Muscle layer of colon (tissue), 2 donors: Measurements from ENCODE around the gene DIRAS3.
"Not testable (repeated sequence)": the region's sequence is repeated elsewhere in the genome, so short reads cannot be mapped to it uniquely, and the experiment has no call there.

Experiments used
- H3K27ac ChIP-seq: one replicate; pipeline ENCODE4 v1.7.0; 2013; ENCODE audit warnings: low read depth, mild to moderate bottlenecking, low read length, moderate library complexity
- H3K27me3 ChIP-seq, 2 donors: one replicate each; pipeline ENCODE4 v1.7.0; 2013; ENCODE audit warnings: low read length in 2 of 2, mild to moderate bottlenecking in 2 of 2; ENCODE audit not compliant: insufficient read depth in 2 of 2, control insufficient read depth in 1 of 2
- H3K36me3 ChIP-seq: one replicate; pipeline ENCODE4 v1.7.0; 2013; ENCODE audit warnings: mild to moderate bottlenecking, low read length; ENCODE audit not compliant: insufficient read depth
- H3K4me1 ChIP-seq: one replicate; pipeline ENCODE4 v1.7.0; 2013; ENCODE audit warnings: mild to moderate bottlenecking, low read length; ENCODE audit not compliant: insufficient read depth
- H3K4me3 ChIP-seq, 2 donors: one replicate each; pipeline ENCODE4 v1.7.0; 2013; ENCODE audit warnings: low read length in 2 of 2, low read depth in 1 of 2, mild to moderate bottlenecking in 1 of 2, moderate library complexity in 1 of 2
- H3K9ac ChIP-seq: one replicate; pipeline ENCODE4 v1.7.0; 2013; ENCODE audit warnings: low read length
- H3K9me3 ChIP-seq: one replicate; pipeline ENCODE4 v1.7.0; 2013; ENCODE audit warnings: mild to moderate bottlenecking, low read length
- donor health status: abdominal sarcoma.
- donor health status: Adenocarcinoma of cecum.

The DIRAS3 gene

GRCh38 chr1:68015971-68016370 is 34.5 kb downstream of the DIRAS3 start:
- no peak overlapping the region for H3K4me3 ChIP-seq
- H3K9ac ChIP-seq: no peak overlapping the region
- H3K27me3 ChIP-seq: no peaks in the 10 kb centered on the region
- no peaks in the 10 kb centered on the region for H3K9me3 ChIP-seq
- H3K27ac ChIP-seq: no peak overlapping the region
- H3K36me3 ChIP-seq: no peaks in the 10 kb centered on the region
- no peaks in the 10 kb centered on the region for H3K4me1 ChIP-seq

- Histone ChIP-seq H3K27me3 (no peaks in the 10 kb centered on the region), H3K4me1 (no peaks in the 10 kb centered on the region), H3K9ac (no peak overlapping the region), H3K36me3 (no peaks in the 10 kb centered on the region), H3K4me3 (no peak overlapping the region), H3K9me3 (no peaks in the 10 kb centered on the region), H3K27ac (no peak overlapping the region)
These were observed 35.1 kb downstream of the DIRAS3 start for GRCh38 chr1:68015369-68015768.

GRCh38 chr1:68013351-68013750 is 37.1 kb downstream of the DIRAS3 start:
- H3K4me1 ChIP-seq: no peaks in the 10 kb centered on the region
- no peaks in the 10 kb centered on the region for H3K27me3 ChIP-seq
- no peaks in the 10 kb centered on the region for H3K9me3 ChIP-seq
- no peak overlapping the region for H3K9ac ChIP-seq
- H3K36me3 ChIP-seq: no peaks in the 10 kb centered on the region
- no peak overlapping the region for H3K27ac ChIP-seq
- H3K4me3 ChIP-seq: no peak overlapping the region

- Histone ChIP-seq H3K36me3 (no peaks in the 10 kb centered on the region), H3K27ac (no peak overlapping the region), H3K9ac (no peak overlapping the region), H3K9me3 (no peaks in the 10 kb centered on the region), H3K4me1 (no peaks in the 10 kb centered on the region), H3K4me3 (no peak overlapping the region), H3K27me3 (no peaks in the 10 kb centered on the region)
These were observed 38.6 kb downstream of the DIRAS3 start for GRCh38 chr1:68011657-68012375.

- Histone ChIP-seq H3K27me3 (no peaks in the 10 kb centered on the region), H3K4me3 (no peak overlapping the region), H3K4me1 (no peaks in the 10 kb centered on the region), H3K27ac (no peak overlapping the region), H3K9ac (no peak overlapping the region), H3K9me3 (no peaks in the 10 kb centered on the region), H3K36me3 (no peaks in the 10 kb centered on the region)
These were observed 39.9 kb downstream of the DIRAS3 start for GRCh38 chr1:68010543-68010942.

- no peak overlapping the region for H3K27ac ChIP-seq
- no peak overlapping the region for H3K9ac ChIP-seq
- no peaks in the 10 kb centered on the region for H3K9me3 ChIP-seq
- H3K36me3 ChIP-seq: no peaks in the 10 kb centered on the region
- H3K4me1 ChIP-seq: no peaks in the 10 kb centered on the region
- H3K27me3 ChIP-seq: no peaks in the 10 kb centered on the region
- no peak overlapping the region for H3K4me3 ChIP-seq
These were observed 40.3 kb downstream of the DIRAS3 start for GRCh38 chr1:68010090-68010489.

GRCh38 chr1:68003626-68004025 is 46.8 kb downstream of the DIRAS3 start:
- H3K27me3 ChIP-seq, H3K9me3 ChIP-seq, H3K9ac ChIP-seq, H3K27ac ChIP-seq, H3K36me3 ChIP-seq, H3K4me1 ChIP-seq, H3K4me3 ChIP-seq: not testable (repeated sequence)

- Histone ChIP-seq H3K36me3 (no peaks in the 10 kb centered on the region), H3K4me1 (no peaks in the 10 kb centered on the region), H3K27ac (no peak overlapping the region), H3K9me3 (no peaks in the 10 kb centered on the region), H3K27me3 (no peaks in the 10 kb centered on the region), H3K9ac (no peak overlapping the region), H3K4me3 (no peak overlapping the region)
These were observed 50.2 kb downstream of the DIRAS3 start for GRCh38 chr1:68000191-68000590.

- Histone ChIP-seq H3K9ac (no peak overlapping the region), H3K9me3 (no peaks in the 10 kb centered on the region), H3K27ac (no peak overlapping the region), H3K27me3 (no peaks in the 10 kb centered on the region), H3K36me3 (no peaks in the 10 kb centered on the region), H3K4me3 (no peak overlapping the region), H3K4me1 (no peaks in the 10 kb centered on the region)
These were observed 52.7 kb downstream of the DIRAS3 start for GRCh38 chr1:67997746-67998145.
